ENCODE measurements around the gene GPR37L1. TPM values are rescaled to one million over a fixed set of nuclear protein-coding genes. Genes with fewer than 3 reads are reported as not detected.

GPR37L1 gene
- total RNA-seq, 2 experiments from 2014 or later = 0.03 TPM; not detected in 1

DNA sequence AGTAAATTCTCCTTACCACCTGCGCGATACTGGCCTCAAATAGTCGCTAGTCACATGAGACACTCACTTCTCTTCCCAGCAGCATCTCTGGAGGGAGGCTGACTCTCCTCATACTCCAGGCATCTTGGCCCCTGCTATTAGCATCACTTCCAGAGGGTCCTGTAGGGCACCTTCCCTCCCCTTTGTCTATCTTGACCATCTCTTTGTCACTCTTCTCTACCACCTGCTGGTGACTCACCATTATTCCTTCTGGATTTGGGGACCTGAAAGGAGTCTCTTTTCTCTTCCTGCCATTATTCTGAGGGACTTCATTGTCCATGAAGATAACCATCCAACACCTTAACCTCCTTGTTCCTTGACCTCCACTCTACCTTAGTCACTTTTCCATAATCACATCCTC is 31.7 kb upstream of the GPR37L1 start:
- no peak for TF ChIP-seq EZH2phosphoT487 (IDR thresholded peaks at IDR 0.05; ENCODE audit: borderline replicate concordance, low read depth, low read length)
- no peak for TF ChIP-seq CTCF (conservative IDR thresholded peaks at IDR 0.05; ENCODE audit: low read length)
- no peak overlapping the region for H3K27ac ChIP-seq (ENCODE audit: low read depth, low read length, poor library complexity, severe bottlenecking)
- BruUV-seq (replicated peaks) = no TSS peak
- H3K4me3 ChIP-seq (ENCODE audit: low read depth, low read length, poor library complexity, severe bottlenecking) = no peak overlapping the region
- H3K4me2 ChIP-seq (ENCODE audit: low read length) = no peak overlapping the region
- ChIA-PET CTCF (ENCODE audit: unreplicated experiment) (no interaction called here), POLR2A (no interaction called here)
- no peaks in the 10 kb centered on the region for H3K9me2 ChIP-seq (ENCODE audit: insufficient read depth, low read length)
- no peak overlapping the region for H2AFZ ChIP-seq (ENCODE audit: low read length)
- H4K20me1 ChIP-seq (ENCODE audit: insufficient read depth, low read length) = no peaks in the 10 kb centered on the region
- intact Hi-C loops (cut with micrococcal nuclease; ENCODE audit: unreplicated experiment) = no loop called here
- H3K36me3 ChIP-seq (ENCODE audit: insufficient read depth, low read length) = no peaks in the 10 kb centered on the region
- H3K9me3 ChIP-seq (ENCODE audit: low read length) = no peaks in the 10 kb centered on the region
- no peaks in the 10 kb centered on the region for H3K79me2 ChIP-seq (ENCODE audit: insufficient read depth, low read depth, low read length)
- H3K4me1 ChIP-seq (ENCODE audit: insufficient read depth, low read length, poor library complexity, severe bottlenecking) = no peaks in the 10 kb centered on the region
- no peak for DNase-seq (ENCODE audit: low spot score)

- H3K27ac ChIP-seq (ENCODE audit: low read depth, low read length, poor library complexity, severe bottlenecking) = no peak overlapping the region
- no peaks in the 10 kb centered on the region for H3K9me3 ChIP-seq (ENCODE audit: low read length)
- POLR2A ChIA-PET = interaction anchor here (0.6 kb wide), 1 partner anchor 198 kb away, joined by 4 read pairs; no protein-coding TSS in a partner anchor
- H3K9me2 ChIP-seq (ENCODE audit: insufficient read depth, low read length) = no peaks in the 10 kb centered on the region
- no peaks in the 10 kb centered on the region for H4K20me1 ChIP-seq (ENCODE audit: insufficient read depth, low read length)
- intact Hi-C loops (cut with micrococcal nuclease; ENCODE audit: unreplicated experiment) = no loop called here
- H2AFZ ChIP-seq (ENCODE audit: low read length) = no peak overlapping the region
- no peak overlapping the region for H3K4me3 ChIP-seq (ENCODE audit: low read depth, low read length, poor library complexity, severe bottlenecking)
- DNase-seq (ENCODE audit: low spot score) = no peak
- no peaks in the 10 kb centered on the region for H3K4me1 ChIP-seq (ENCODE audit: insufficient read depth, low read length, poor library complexity, severe bottlenecking)
- no peak overlapping the region for H3K4me2 ChIP-seq (ENCODE audit: low read length)
- BruUV-seq (replicated peaks) = no TSS peak
- CTCF ChIA-PET (ENCODE audit: unreplicated experiment) = interaction anchor here (0.5 kb wide), 1 partner anchor 384 kb away, joined by 3 read pairs; no protein-coding TSS in a partner anchor
- H3K36me3 ChIP-seq (ENCODE audit: insufficient read depth, low read length) = no peaks in the 10 kb centered on the region
- TF ChIP-seq EZH2phosphoT487 (IDR thresholded peaks at IDR 0.05; ENCODE audit: borderline replicate concordance, low read depth, low read length) (no peak), CTCF (conservative IDR thresholded peaks at IDR 0.05; ENCODE audit: low read length) (no peak)
- H3K79me2 ChIP-seq (ENCODE audit: insufficient read depth, low read depth, low read length) = no peaks in the 10 kb centered on the region
These were observed 28.9 kb upstream of the GPR37L1 start for GRCh38 chr1:202093858-202094257.

GRCh38 chr1:202101184-202101583 is 21.5 kb upstream of the GPR37L1 start:
- Histone ChIP-seq H3K9me2 (ENCODE audit: insufficient read depth, low read length) (no peaks in the 10 kb centered on the region), H3K4me2 (ENCODE audit: low read length) (no peak overlapping the region), H3K4me1 (ENCODE audit: insufficient read depth, low read length, poor library complexity, severe bottlenecking) (no peaks in the 10 kb centered on the region), H2AFZ (ENCODE audit: low read length) (no peak overlapping the region), H3K27ac (ENCODE audit: low read depth, low read length, poor library complexity, severe bottlenecking) (no peak overlapping the region), H3K9me3 (ENCODE audit: low read length) (no peaks in the 10 kb centered on the region), H4K20me1 (ENCODE audit: insufficient read depth, low read length) (no peaks in the 10 kb centered on the region), H3K4me3 (ENCODE audit: low read depth, low read length, poor library complexity, severe bottlenecking) (no peak overlapping the region), H3K79me2 (ENCODE audit: insufficient read depth, low read depth, low read length) (no peaks in the 10 kb centered on the region), H3K36me3 (ENCODE audit: insufficient read depth, low read length) (no peaks in the 10 kb centered on the region)
- no TSS peak for BruUV-seq (replicated peaks)
- POLR2A ChIA-PET = no interaction called here
- intact Hi-C loops (cut with micrococcal nuclease; ENCODE audit: unreplicated experiment) = no loop called here
- no peak for DNase-seq (ENCODE audit: low spot score)
- TF ChIP-seq EZH2phosphoT487 (IDR thresholded peaks at IDR 0.05; ENCODE audit: borderline replicate concordance, low read depth, low read length) (no peak), CTCF (conservative IDR thresholded peaks at IDR 0.05; ENCODE audit: low read length) (no peak)
- CTCF ChIA-PET (ENCODE audit: unreplicated experiment) = no interaction called here

Measured in OCI-LY7 (cell line).